AG04449 (cell line): ENCODE results near the gene ARID3A.

Source experiments
- CTCF ChIA-PET: fragments of 350-600 bp; formaldehyde crosslinking; extraction: SDS; loops from one replicate; lab custom pipeline; 2021; ENCODE audit warnings: antibody characterized with exemption; lab: Yijun Ruan, JAX
- POLR2A ChIA-PET: fragments of 400-600, 350-600 bp; formaldehyde crosslinking; extraction: SDS; loops from one replicate; lab custom pipeline; 2020; ENCODE audit warnings: antibody characterized with exemption, inconsistent platforms; lab: Yijun Ruan, JAX
- DNase-seq: peaks from one replicate; pipeline ENCODE4 v3.0.0-alpha.2; 2010; ENCODE audit warnings: low read depth, low spot score
- H3K4me3 ChIP-seq: 2 replicates; pipeline ENCODE4 v1.5.1; 2011; ENCODE audit warnings: low read depth, mild to moderate bottlenecking, control low read depth, low read length
- TF ChIP-seq, protein P1 (sequence below): IDR thresholded peaks from one replicate; pipeline ENCODE4 v1.5.1; 2011; ENCODE audit warnings: mild to moderate bottlenecking, moderate library complexity, low read length, control low read depth, inconsistent platforms; ENCODE audit not compliant: insufficient read depth; ENCODE audit errors: missing control alignments

Gene ARID3A

DNA sequence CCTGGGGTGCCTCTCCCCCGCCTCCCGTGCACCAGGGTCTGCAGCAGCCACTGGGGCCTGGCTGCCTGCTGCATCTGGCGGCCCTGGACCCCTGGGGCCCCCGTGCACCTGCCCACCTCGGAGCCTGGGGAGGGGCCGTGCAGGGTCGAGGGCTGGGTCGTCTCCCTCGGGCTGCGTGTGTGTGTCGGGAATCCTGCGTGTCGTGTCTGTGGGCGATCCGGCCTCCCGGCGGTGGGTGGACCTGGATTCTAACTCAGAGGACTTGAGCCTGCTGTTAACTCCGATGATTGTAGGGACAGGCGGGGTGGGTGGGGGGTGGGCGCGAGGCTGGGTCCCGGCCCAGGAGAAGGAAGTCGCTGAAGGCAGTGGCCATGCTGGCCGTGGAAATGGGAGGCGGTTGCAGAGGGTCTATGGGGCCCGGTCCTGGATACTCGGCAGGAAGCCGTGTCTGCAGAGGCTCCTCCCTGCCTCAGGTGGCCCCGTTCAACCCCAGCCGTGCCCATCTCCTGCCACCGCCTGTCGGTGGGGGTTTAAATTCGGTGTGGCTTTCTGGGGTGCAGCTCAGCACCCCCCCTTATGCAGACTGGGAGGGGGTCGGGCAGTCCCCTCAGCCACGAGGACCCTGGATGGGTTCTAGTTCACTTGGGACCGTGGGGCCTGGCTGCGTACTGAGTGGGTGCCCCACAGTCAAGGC is 48.9 kb downstream of the ARID3A start:
- TF ChIP-seq, protein P1, sequence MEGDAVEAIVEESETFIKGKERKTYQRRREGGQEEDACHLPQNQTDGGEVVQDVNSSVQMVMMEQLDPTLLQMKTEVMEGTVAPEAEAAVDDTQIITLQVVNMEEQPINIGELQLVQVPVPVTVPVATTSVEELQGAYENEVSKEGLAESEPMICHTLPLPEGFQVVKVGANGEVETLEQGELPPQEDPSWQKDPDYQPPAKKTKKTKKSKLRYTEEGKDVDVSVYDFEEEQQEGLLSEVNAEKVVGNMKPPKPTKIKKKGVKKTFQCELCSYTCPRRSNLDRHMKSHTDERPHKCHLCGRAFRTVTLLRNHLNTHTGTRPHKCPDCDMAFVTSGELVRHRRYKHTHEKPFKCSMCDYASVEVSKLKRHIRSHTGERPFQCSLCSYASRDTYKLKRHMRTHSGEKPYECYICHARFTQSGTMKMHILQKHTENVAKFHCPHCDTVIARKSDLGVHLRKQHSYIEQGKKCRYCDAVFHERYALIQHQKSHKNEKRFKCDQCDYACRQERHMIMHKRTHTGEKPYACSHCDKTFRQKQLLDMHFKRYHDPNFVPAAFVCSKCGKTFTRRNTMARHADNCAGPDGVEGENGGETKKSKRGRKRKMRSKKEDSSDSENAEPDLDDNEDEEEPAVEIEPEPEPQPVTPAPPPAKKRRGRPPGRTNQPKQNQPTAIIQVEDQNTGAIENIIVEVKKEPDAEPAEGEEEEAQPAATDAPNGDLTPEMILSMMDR = no peak
- no peak for DNase-seq
- ChIA-PET CTCF (no interaction called here), POLR2A (no interaction called here)
- no peak overlapping the region for H3K4me3 ChIP-seq

DNA sequence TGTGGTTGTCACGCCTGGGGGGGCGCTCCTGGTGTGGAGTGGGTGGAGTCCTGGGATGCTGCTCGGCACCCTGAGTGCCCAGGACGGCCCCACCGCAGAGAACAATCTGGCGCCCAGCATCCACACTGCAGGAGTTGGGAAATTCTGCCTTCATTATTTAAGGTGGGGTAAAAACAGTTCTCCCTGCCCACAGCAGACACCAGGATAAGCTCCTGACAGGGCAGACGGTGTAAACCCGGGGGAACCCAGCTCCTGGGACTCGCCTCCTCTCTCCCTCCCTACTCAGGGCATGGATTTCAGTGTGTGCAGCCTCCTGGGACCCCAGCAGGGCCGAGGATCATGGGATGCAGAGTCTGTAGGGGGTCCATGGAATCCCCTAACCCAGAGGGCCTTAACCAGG is 50.6 kb downstream of the ARID3A start:
- ChIA-PET CTCF (interaction anchor here (13.4 kb wide), 1 partner anchor 55 kb away, joined by 259 read pairs; the partner anchor contains the start of gene KISS1R), POLR2A (interaction anchor here (1.0 kb wide), 1 partner anchor 292 kb away, joined by 3 read pairs; the partner anchor contains the start of gene CIRBP)
- DNase-seq = no peak
- H3K4me3 ChIP-seq = no peak overlapping the region
- TF ChIP-seq, protein P1 = no peak

DNA sequence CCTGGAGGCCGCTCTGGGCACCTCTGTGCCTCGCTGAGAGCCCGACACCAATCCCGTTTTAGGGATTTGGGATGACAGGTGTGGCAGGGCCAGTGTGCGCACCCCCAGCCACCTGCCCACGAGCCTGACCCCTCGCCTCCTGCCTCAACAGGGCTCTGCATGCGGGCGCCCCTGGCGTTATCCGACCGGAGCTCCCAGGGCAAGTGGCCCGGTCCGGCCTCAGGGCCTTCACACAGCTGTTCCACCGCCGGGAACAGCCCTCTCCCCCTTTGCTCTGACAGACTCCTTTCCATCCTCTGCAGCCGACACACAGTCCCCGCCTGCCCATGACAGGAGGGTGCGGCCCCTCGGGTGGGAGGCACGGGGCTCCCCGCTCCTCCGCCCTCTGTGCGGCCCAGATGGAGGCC is 51.2 kb downstream of the ARID3A start:
- H3K4me3 ChIP-seq = no peak overlapping the region
- POLR2A ChIA-PET = interaction anchor here (1.0 kb wide), 1 partner anchor 292 kb away, joined by 3 read pairs; the partner anchor contains the start of gene CIRBP
- CTCF ChIA-PET = interaction anchor here (13.4 kb wide), 1 partner anchor 56 kb away, joined by 259 read pairs; the partner anchor contains the start of gene KISS1R
- TF ChIP-seq, protein P1 = no peak
- no peak for DNase-seq

DNA sequence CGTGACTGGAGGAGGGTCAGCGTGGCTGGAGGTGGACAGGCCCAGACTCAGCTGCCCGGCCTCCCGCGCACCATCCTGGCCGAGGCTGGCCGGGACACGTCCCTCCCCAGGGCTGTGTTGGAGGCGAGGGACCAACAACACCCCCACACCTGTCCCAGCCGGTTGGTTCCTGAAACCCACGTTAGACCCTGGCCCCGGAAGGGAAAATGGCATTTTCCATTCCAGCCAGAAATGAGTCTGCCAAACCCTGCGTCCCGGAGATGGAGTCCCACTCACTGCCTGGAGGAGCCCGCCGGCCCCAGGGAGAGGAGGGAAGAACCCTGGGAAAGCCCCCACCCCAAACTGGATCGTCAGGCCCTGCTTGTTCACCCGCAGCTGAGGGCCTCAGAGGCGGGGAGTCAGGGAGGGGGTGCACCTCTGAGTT is 53.5 kb downstream of the ARID3A start:
- TF ChIP-seq, protein P1 = no peak
- no peak for DNase-seq
- POLR2A ChIA-PET = interaction anchor here (0.7 kb wide), 1 partner anchor 14 kb away, joined by 3 read pairs; no protein-coding TSS in a partner anchor
- CTCF ChIA-PET = interaction anchor here (0.9 to 13.4 kb wide), 3 partner anchors 8 to 210 kb away, joined by 6 to 259 read pairs (median 42); partner anchors contain the start of gene KISS1R
- H3K4me3 ChIP-seq = no peak overlapping the region

DNA sequence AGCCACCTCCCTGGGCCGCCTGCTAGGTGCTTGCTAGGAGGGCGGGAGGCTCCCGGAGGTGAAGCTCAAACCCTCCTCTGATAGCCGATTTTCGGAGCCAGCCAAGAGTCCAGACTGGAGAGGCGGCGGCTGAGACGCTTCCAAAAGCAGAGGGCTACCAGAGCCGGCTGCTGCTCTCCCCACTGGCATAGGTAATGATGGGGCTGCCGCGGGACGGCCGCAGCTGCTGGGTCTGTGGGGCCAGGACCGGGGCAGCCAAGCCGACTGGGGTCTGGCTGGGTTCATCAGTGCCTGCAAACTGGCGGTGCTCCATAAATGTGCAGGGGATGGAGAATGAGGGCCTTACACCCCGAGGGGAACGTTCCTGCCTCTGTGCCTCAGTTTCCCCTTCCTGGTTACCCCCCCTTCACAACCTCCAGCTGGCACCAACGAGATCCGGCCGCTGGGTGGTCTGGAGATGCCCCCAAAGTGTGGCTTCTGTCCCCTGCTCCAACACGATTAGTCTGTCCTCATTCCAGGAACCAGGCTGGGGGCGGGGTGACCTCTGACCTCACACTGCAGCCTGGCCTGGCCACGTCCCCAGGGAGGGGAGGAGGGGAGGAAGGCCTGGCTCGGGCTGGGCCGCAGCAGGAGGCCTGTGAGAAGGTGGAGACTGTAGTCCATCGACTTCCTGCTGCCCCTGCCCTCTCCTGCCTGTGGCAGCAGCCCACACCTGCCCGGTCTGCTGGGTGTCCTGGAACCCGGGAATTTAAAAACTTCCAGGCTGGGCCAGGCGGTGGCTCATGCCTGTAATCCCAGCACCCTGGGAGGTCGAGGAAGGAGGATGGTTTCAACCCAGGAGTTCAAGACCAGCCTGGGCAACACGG is 54.5 kb downstream of the ARID3A start:
- CTCF ChIA-PET = interaction anchor here (0.9 to 13.4 kb wide), 4 partner anchors 9 to 211 kb away, joined by 3 to 259 read pairs (median 24); partner anchors contain the start of gene KISS1R

More for the DNA sequence above, 54.5 kb downstream of the ARID3A start:
- H3K4me3 ChIP-seq = no peak overlapping the region
- DNase-seq = no peak
- TF ChIP-seq, protein P1 = no peak
- POLR2A ChIA-PET = no interaction called here
